Neural progenitor cell (in vitro differentiated cells): Measurements from ENCODE around the gene HHAT. TPM values are rescaled to one million over a fixed set of nuclear protein-coding genes. Genes with fewer than 3 reads are reported as not detected.

Source experiments
- DNase-seq: peaks from one replicate; pipeline ENCODE4 v3.0.0-alpha.2; 2016; ENCODE audit warnings: low spot score
- H2AFZ ChIP-seq: fragments of 200-600 bp; sonication (generic); replicated peaks from 2 replicates; pipeline ENCODE4 v1.6.1; 2016; ENCODE audit warnings: antibody characterized with exemption
- H3F3A ChIP-seq: fragments of 200-600 bp; sonication (generic); 2 replicates; pipeline ENCODE4 v1.6.1; 2016; ENCODE audit warnings: antibody characterized with exemption, low read depth
- H3K27ac ChIP-seq: fragments of 200-600 bp; sonication (generic); 2 replicates; pipeline ENCODE4 v1.5.1; 2016; ENCODE audit warnings: mild to moderate bottlenecking
- H3K27me3 ChIP-seq: fragments of 200-600 bp; sonication (generic); 2 replicates; pipeline ENCODE4 v1.6.1; 2016; ENCODE audit warnings: mild to moderate bottlenecking, moderate library complexity
- H3K36me3 ChIP-seq: fragments of 200-600 bp; sonication (generic); 2 replicates; pipeline ENCODE4 v1.5.1; 2016
- H3K4me1 ChIP-seq: fragments of 200-600 bp; sonication (generic); 2 replicates; pipeline ENCODE4 v1.6.1; 2016; ENCODE audit warnings: mixed run types
- H3K4me2 ChIP-seq: fragments of 200-600 bp; sonication (generic); 2 replicates; pipeline ENCODE4 v1.6.1; 2016
- H3K4me3 ChIP-seq: fragments of 200-600 bp; sonication (generic); 2 replicates; pipeline ENCODE4 v1.5.1; 2016
- H3K79me2 ChIP-seq: fragments of 200-600 bp; sonication (generic); 2 replicates; pipeline ENCODE4 v1.6.1; 2016; ENCODE audit warnings: low read depth
- H3K9ac ChIP-seq: fragments of 200-600 bp; sonication (generic); 2 replicates; pipeline ENCODE4 v1.6.1; 2016
- H3K9me3 ChIP-seq: fragments of 200-600 bp; sonication (generic); 2 replicates; pipeline ENCODE4 v1.5.1; 2016; ENCODE audit warnings: low read depth
- H4K20me1 ChIP-seq: fragments of 200-600 bp; sonication (generic); 2 replicates; pipeline ENCODE4 v1.6.1; 2016; ENCODE audit warnings: low read depth
- H3K27ac Mint-ChIP-seq: 3 replicates; pipeline ENCODE4 v1.8.0; 2021; ENCODE audit warnings: mixed read lengths
- H3K27me3 Mint-ChIP-seq: 2 replicates; pipeline ENCODE4 v1.8.0; 2022; ENCODE audit warnings: low read depth, mild to moderate bottlenecking, inconsistent platforms, moderate library complexity, mixed read lengths; ENCODE audit not compliant: insufficient read depth
- H3K36me3 Mint-ChIP-seq: 3 replicates; pipeline ENCODE4 v1.8.0; 2021; ENCODE audit warnings: mixed read lengths
- H3K4me1 Mint-ChIP-seq: 3 replicates; pipeline ENCODE4 v1.8.0; 2021; ENCODE audit warnings: mixed read lengths
- H3K4me3 Mint-ChIP-seq: 3 replicates; pipeline ENCODE4 v1.8.0; 2021; ENCODE audit warnings: mild to moderate bottlenecking, moderate library complexity, mixed read lengths
- H3K9me3 Mint-ChIP-seq: 3 replicates; pipeline ENCODE4 v1.8.0; 2020; ENCODE audit warnings: mixed read lengths
- EZH2 ChIP-seq: fragments of 200-600 bp; sonication (generic); IDR thresholded peaks from 2 replicates; pipeline ENCODE4 v1.6.1; 2017; ENCODE audit warnings: antibody characterized with exemption, mild to moderate bottlenecking, moderate library complexity
- EZH2phosphoT487 ChIP-seq: fragments of 200-600 bp; sonication (generic); IDR thresholded peaks from 2 replicates; pipeline ENCODE4 v1.6.1; 2017; ENCODE audit warnings: antibody characterized with exemption
- total RNA-seq: library from RNA; depleted of rRNA; stranded (reverse); fragments of >200 nt; gene quantifications from 2 replicates; pipeline ENCODE4 v1.2.3, GENCODE V29; 2015; ENCODE audit warnings: low replicate concordance
- TF ChIP-seq, protein P1 (sequence below): fragments of 200-600 bp; sonication (generic); IDR thresholded peaks from 2 replicates; pipeline ENCODE4 v1.5.1; 2017; ENCODE audit warnings: antibody characterized with exemption, mild to moderate bottlenecking

Gene HHAT
- total RNA-seq, 1 donor from 2014 or later: 10.3 TPM

DNA sequence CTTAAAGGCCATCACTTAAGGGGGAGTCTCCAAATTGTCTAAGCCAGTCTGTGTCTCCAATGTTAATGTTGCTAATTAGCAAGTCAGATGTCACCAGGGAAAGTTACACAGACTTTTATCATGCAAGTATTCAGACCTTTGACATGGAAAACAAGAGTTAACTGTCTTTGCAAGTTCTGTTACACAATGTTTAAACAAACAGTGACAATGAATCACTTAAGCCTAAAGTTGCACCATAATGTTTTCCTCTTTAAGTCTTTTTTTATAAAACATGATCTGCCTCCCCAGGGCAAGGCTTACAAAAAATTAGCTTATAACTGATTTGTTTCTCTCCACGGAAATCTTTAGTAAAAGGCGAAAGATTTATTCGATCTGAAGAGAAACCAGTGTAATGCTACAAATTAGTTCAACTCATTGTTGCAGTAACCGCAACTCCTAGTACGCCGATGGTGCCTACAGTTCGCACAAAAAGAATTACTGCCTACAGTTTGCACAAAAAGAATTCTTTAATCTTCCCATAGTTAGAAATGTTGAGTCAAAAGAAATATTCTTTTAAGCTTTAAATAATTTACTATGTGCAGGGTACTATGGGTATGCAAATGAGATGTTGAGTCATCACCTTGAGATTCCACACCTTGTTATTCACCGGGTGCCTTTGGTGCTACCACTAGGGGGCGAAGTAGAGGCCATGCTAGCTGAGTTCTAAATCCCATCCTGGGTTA, 45.3 kb downstream of the HHAT start:
- H3K4me1 Mint-ChIP-seq: peaks cover 35% of the 10 kb centered on the region
- peak overlapping the region; percentile 94 for H3K27ac ChIP-seq
- no peaks in the 10 kb centered on the region for H3K36me3 Mint-ChIP-seq
- no peak overlapping the region for H3K4me3 Mint-ChIP-seq
- H3K9me3 ChIP-seq: no peaks in the 10 kb centered on the region
- H2AFZ ChIP-seq: no peak overlapping the region
- no peaks in the 10 kb centered on the region for H3K9me3 Mint-ChIP-seq
- peaks cover 3% of the 10 kb centered on the region for H3K27me3 Mint-ChIP-seq
- peaks cover 31% of the 10 kb centered on the region for H3F3A ChIP-seq
- H3K4me2 ChIP-seq: peak overlapping the region; percentile 44
- H3K27ac Mint-ChIP-seq: no peak overlapping the region
- peak; percentile 88 for DNase-seq
- H4K20me1 ChIP-seq: no peaks in the 10 kb centered on the region
- H3K9ac ChIP-seq: no peak overlapping the region
- no peaks in the 10 kb centered on the region for H3K27me3 ChIP-seq
- H3K4me3 ChIP-seq: no peak overlapping the region
- peaks cover 28% of the 10 kb centered on the region for H3K4me1 ChIP-seq
- TF ChIP-seq, protein P1, sequence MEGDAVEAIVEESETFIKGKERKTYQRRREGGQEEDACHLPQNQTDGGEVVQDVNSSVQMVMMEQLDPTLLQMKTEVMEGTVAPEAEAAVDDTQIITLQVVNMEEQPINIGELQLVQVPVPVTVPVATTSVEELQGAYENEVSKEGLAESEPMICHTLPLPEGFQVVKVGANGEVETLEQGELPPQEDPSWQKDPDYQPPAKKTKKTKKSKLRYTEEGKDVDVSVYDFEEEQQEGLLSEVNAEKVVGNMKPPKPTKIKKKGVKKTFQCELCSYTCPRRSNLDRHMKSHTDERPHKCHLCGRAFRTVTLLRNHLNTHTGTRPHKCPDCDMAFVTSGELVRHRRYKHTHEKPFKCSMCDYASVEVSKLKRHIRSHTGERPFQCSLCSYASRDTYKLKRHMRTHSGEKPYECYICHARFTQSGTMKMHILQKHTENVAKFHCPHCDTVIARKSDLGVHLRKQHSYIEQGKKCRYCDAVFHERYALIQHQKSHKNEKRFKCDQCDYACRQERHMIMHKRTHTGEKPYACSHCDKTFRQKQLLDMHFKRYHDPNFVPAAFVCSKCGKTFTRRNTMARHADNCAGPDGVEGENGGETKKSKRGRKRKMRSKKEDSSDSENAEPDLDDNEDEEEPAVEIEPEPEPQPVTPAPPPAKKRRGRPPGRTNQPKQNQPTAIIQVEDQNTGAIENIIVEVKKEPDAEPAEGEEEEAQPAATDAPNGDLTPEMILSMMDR: peak; percentile 99
- TF ChIP-seq EZH2phosphoT487 (no peak), EZH2 (no peak)
- H3K36me3 ChIP-seq: no peaks in the 10 kb centered on the region
- H3K79me2 ChIP-seq: no peaks in the 10 kb centered on the region

DNA sequence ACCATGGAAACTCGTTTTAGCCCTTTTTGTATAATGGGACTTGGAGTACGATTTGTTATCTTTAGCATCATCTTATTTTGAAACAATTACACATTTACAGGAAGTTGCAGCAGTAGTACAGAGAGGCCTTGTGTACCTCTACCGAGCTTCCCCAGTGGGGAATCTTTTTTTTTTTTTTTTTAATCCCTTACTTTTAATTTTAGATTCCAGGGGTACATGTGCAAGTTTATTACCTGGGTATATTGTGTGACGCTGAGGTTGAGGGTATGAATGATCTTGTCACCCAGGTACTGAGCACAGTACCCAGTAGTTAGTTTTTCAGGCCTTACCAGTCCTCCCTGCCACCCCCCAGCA, 45.9 kb downstream of the HHAT start:
- H3K4me2 ChIP-seq: peak overlapping the region; percentile 44
- no peaks in the 10 kb centered on the region for H3K27me3 ChIP-seq
- no peak overlapping the region for H3K4me3 Mint-ChIP-seq
- no peak overlapping the region for H3K9ac ChIP-seq
- DNase-seq: no peak
- no peak overlapping the region for H3K27ac Mint-ChIP-seq
- no peaks in the 10 kb centered on the region for H3K36me3 Mint-ChIP-seq
- H3K4me3 ChIP-seq: no peak overlapping the region
- H3K4me1 ChIP-seq: peaks cover 23% of the 10 kb centered on the region
- H3K27ac ChIP-seq: no peak overlapping the region
- no peaks in the 10 kb centered on the region for H3K79me2 ChIP-seq
- no peak overlapping the region for H2AFZ ChIP-seq
- H3K9me3 ChIP-seq: no peaks in the 10 kb centered on the region
- H3K9me3 Mint-ChIP-seq: no peaks in the 10 kb centered on the region
- no peaks in the 10 kb centered on the region for H3K36me3 ChIP-seq
- TF ChIP-seq EZH2 (no peak), EZH2phosphoT487 (no peak)
- TF ChIP-seq, protein P1: no peak
- H3K4me1 Mint-ChIP-seq: peaks cover 30% of the 10 kb centered on the region
- peaks cover 3% of the 10 kb centered on the region for H3K27me3 Mint-ChIP-seq
- no peaks in the 10 kb centered on the region for H4K20me1 ChIP-seq
- H3F3A ChIP-seq: peaks cover 26% of the 10 kb centered on the region

DNA sequence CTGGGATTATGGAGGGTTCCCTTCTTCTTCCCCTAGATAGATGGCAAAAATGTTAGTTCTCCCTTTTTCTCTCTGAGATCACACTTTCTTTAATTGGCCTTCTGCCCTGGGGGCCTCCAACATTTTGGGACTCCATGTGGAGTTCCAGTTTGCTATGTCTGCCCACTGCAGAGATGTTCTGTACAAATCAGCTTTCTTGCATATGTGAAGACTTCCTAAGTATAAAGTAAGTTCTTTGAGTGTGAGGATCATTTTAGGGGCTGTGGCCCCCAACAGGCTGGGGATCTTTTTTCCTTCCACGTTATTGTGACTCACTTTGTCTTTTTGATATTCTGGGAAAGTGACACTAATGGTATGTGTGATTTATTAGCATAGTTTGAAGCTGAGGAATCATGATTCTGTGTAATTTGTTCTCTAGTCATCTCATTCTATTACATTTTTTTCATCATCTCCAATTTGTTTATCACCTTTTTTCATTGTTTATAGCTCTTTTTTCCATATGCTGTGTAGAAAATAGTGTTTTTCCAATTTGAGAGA, 48.2 kb downstream of the HHAT start:
- H3K4me3 Mint-ChIP-seq: no peak overlapping the region
- H3K9ac ChIP-seq: no peak overlapping the region
- peaks cover 3% of the 10 kb centered on the region for H3K27me3 Mint-ChIP-seq

More for the DNA sequence above, 48.2 kb downstream of the HHAT start:
- no peak overlapping the region for H3K27ac ChIP-seq
- no peaks in the 10 kb centered on the region for H3K9me3 Mint-ChIP-seq
- H3K27ac Mint-ChIP-seq: no peak overlapping the region
- H3K4me3 ChIP-seq: no peak overlapping the region
- H3K36me3 Mint-ChIP-seq: peaks cover 3% of the 10 kb centered on the region
- no peaks in the 10 kb centered on the region for H3K36me3 ChIP-seq
- no peak overlapping the region for H3K4me2 ChIP-seq
- no peaks in the 10 kb centered on the region for H3K79me2 ChIP-seq
- H3K4me1 Mint-ChIP-seq: peaks cover 35% of the 10 kb centered on the region
- no peak for DNase-seq
- H4K20me1 ChIP-seq: no peaks in the 10 kb centered on the region
- TF ChIP-seq EZH2phosphoT487: no peak
- TF ChIP-seq EZH2: no peak
- TF ChIP-seq, protein P1: no peak
- H2AFZ ChIP-seq: no peak overlapping the region
- H3K4me1 ChIP-seq: peaks cover 21% of the 10 kb centered on the region
- H3K9me3 ChIP-seq: no peaks in the 10 kb centered on the region
- no peaks in the 10 kb centered on the region for H3K27me3 ChIP-seq
- peaks cover 26% of the 10 kb centered on the region for H3F3A ChIP-seq
